Nephron (organoid): ENCODE results near the gene MAN2A1.

ENCODE experiments used
- H3K27ac Mint-ChIP-seq, 3 experiments: 2 replicates each; pipeline ENCODE4 v1.8.0; 2020; ENCODE audit warnings: mixed read lengths in 3 of 3, mild to moderate bottlenecking in 2 of 3, moderate library complexity in 1 of 3
- H3K27me3 Mint-ChIP-seq: 2 replicates; pipeline ENCODE4 v1.8.0; 2021; ENCODE audit warnings: low read depth, mild to moderate bottlenecking, moderate library complexity, mixed read lengths
- H3K36me3 Mint-ChIP-seq: 2 replicates; pipeline ENCODE4 v1.8.0; 2020; ENCODE audit warnings: low read depth, mixed read lengths
- H3K4me1 Mint-ChIP-seq: 2 replicates; pipeline ENCODE4 v1.8.0; 2020; ENCODE audit warnings: mixed read lengths
- H3K4me3 Mint-ChIP-seq, 3 experiments: 2 replicates each; pipeline ENCODE4 v1.8.0; 2020; ENCODE audit warnings: mild to moderate bottlenecking in 3 of 3, mixed read lengths in 3 of 3, moderate library complexity in 2 of 3
- H3K9me3 Mint-ChIP-seq: 2 replicates; pipeline ENCODE4 v1.8.0; 2020; ENCODE audit warnings: mixed read lengths
- CTCF ChIP-seq, 3 experiments: fragments of 200-600 bp; sonication (generic); IDR thresholded peaks; one replicate each; pipeline ENCODE4 v1.5.0; 2021; ENCODE audit warnings: antibody characterized with exemption in 3 of 3; ENCODE audit not compliant: unreplicated experiment in 3 of 3

MAN2A1 gene

GRCh38 chr5:109767997-109768396, 78.3 kb downstream of the MAN2A1 start:
- H3K27me3 Mint-ChIP-seq: no peaks in the 10 kb centered on the region
- H3K4me3 Mint-ChIP-seq: no peak overlapping the region
- H3K36me3 Mint-ChIP-seq: peaks cover 38% of the 10 kb centered on the region
- no peaks in the 10 kb centered on the region for H3K9me3 Mint-ChIP-seq
- no peak for TF ChIP-seq CTCF (IDR thresholded peaks at IDR 0.05; ENCODE audit: unreplicated experiment in 3 of 3)
- no peak overlapping the region for H3K27ac Mint-ChIP-seq
- H3K4me1 Mint-ChIP-seq: peaks cover 18% of the 10 kb centered on the region

- Mint-ChIP-seq H3K4me3 (no peak overlapping the region), H3K36me3 (peaks cover 33% of the 10 kb centered on the region), H3K27ac (no peak overlapping the region), H3K4me1 (peaks cover 18% of the 10 kb centered on the region), H3K27me3 (no peaks in the 10 kb centered on the region), H3K9me3 (no peaks in the 10 kb centered on the region)
- no peak for TF ChIP-seq CTCF (IDR thresholded peaks at IDR 0.05; ENCODE audit: unreplicated experiment in 3 of 3)
These were observed 80.0 kb downstream of the MAN2A1 start for GRCh38 chr5:109769597-109770291.

GRCh38 chr5:109775130-109775529, 85.4 kb downstream of the MAN2A1 start:
- Mint-ChIP-seq H3K4me1 (no peaks in the 10 kb centered on the region), H3K27me3 (no peaks in the 10 kb centered on the region), H3K9me3 (no peaks in the 10 kb centered on the region), H3K4me3 (no peak overlapping the region), H3K36me3 (peaks cover 27% of the 10 kb centered on the region), H3K27ac (no peak overlapping the region)
- TF ChIP-seq CTCF (IDR thresholded peaks at IDR 0.05; ENCODE audit: unreplicated experiment in 3 of 3): no peak

- Mint-ChIP-seq H3K4me3 (no peak overlapping the region), H3K9me3 (no peaks in the 10 kb centered on the region), H3K27me3 (no peaks in the 10 kb centered on the region), H3K27ac (no peak overlapping the region), H3K4me1 (no peaks in the 10 kb centered on the region), H3K36me3 (peaks cover 28% of the 10 kb centered on the region)
- TF ChIP-seq CTCF (IDR thresholded peaks at IDR 0.05; ENCODE audit: unreplicated experiment in 3 of 3): no peak
These were observed 89.5 kb downstream of the MAN2A1 start for GRCh38 chr5:109779036-109779735.

- Mint-ChIP-seq H3K36me3 (peaks cover 37% of the 10 kb centered on the region), H3K4me3 (no peak overlapping the region), H3K27ac (no peak overlapping the region), H3K9me3 (no peaks in the 10 kb centered on the region), H3K4me1 (no peaks in the 10 kb centered on the region), H3K27me3 (no peaks in the 10 kb centered on the region)
- TF ChIP-seq CTCF (IDR thresholded peaks at IDR 0.05; ENCODE audit: unreplicated experiment in 3 of 3): no peak
These were observed 95.0 kb downstream of the MAN2A1 start for GRCh38 chr5:109784687-109785086.
